Neural crest cell (in vitro differentiated cells): Measurements from ENCODE around the gene SPATA32. TPM values are rescaled to one million over a fixed set of nuclear protein-coding genes. Genes with fewer than 3 reads are reported as not detected.

Experiments used
- DNase-seq: peaks from one replicate; pipeline ENCODE4 v3.0.0; 2021; ENCODE audit warnings: low read depth, mixed read lengths, low spot score
- H3K27ac Mint-ChIP-seq: one replicate; pipeline ENCODE4 v1.8.0; 2021; ENCODE audit warnings: mild to moderate bottlenecking, mixed read lengths; ENCODE audit not compliant: unreplicated experiment
- H3K27me3 Mint-ChIP-seq: 2 replicates; pipeline ENCODE4 v1.8.0; 2021; ENCODE audit warnings: low read depth, mild to moderate bottlenecking, mixed read lengths
- H3K36me3 Mint-ChIP-seq: 2 replicates; pipeline ENCODE4 v1.8.0; 2021; ENCODE audit warnings: low read depth, mild to moderate bottlenecking, mixed read lengths
- H3K4me1 Mint-ChIP-seq: 2 replicates; pipeline ENCODE4 v1.8.0; 2021; ENCODE audit warnings: mixed read lengths
- H3K4me3 Mint-ChIP-seq: one replicate; pipeline ENCODE4 v1.8.0; 2021; ENCODE audit warnings: mild to moderate bottlenecking, mixed read lengths
- H3K9me3 Mint-ChIP-seq: 2 replicates; pipeline ENCODE4 v1.8.0; 2021; ENCODE audit warnings: mixed read lengths
- CTCF ChIP-seq: fragments of 200-600 bp; sonication (generic); conservative IDR thresholded peaks from 2 replicates; pipeline ENCODE4 v1.5.0; 2021; ENCODE audit warnings: antibody characterized with exemption, mild to moderate bottlenecking
- total RNA-seq: library from RNA; stranded (reverse); gene quantifications from 2 replicates; pipeline ENCODE4 v1.2.1, GENCODE V29; 2021

The SPATA32 gene
- total RNA-seq, 1 donor from 2014 or later: 0.23 TPM

- no peak for TF ChIP-seq CTCF
- no peaks in the 10 kb centered on the region for H3K36me3 Mint-ChIP-seq
- H3K27ac Mint-ChIP-seq: no peak overlapping the region
- H3K9me3 Mint-ChIP-seq: no peaks in the 10 kb centered on the region
- H3K4me3 Mint-ChIP-seq: no peak overlapping the region
- H3K27me3 Mint-ChIP-seq: peaks cover 33% of the 10 kb centered on the region
- no peak for DNase-seq
- H3K4me1 Mint-ChIP-seq: no peaks in the 10 kb centered on the region
Observed at GRCh38 chr17:45230787-45231480, 31.0 kb downstream of the SPATA32 start.

- Mint-ChIP-seq H3K4me3 (no peak overlapping the region), H3K36me3 (no peaks in the 10 kb centered on the region), H3K27me3 (peaks cover 31% of the 10 kb centered on the region), H3K9me3 (no peaks in the 10 kb centered on the region), H3K4me1 (no peaks in the 10 kb centered on the region), H3K27ac (no peak overlapping the region)
- no peak for TF ChIP-seq CTCF
- DNase-seq: no peak
Observed at GRCh38 chr17:45230410-45230786, 31.5 kb downstream of the SPATA32 start.

GRCh38 chr17:45229681-45230409 lies 32.0 kb downstream of the SPATA32 start:
- no peaks in the 10 kb centered on the region for H3K4me1 Mint-ChIP-seq
- no peaks in the 10 kb centered on the region for H3K9me3 Mint-ChIP-seq
- peaks cover 30% of the 10 kb centered on the region for H3K27me3 Mint-ChIP-seq
- no peak overlapping the region for H3K4me3 Mint-ChIP-seq
- no peak overlapping the region for H3K27ac Mint-ChIP-seq
- no peaks in the 10 kb centered on the region for H3K36me3 Mint-ChIP-seq
- DNase-seq: no peak
- TF ChIP-seq CTCF: no peak

- H3K27ac Mint-ChIP-seq: no peak overlapping the region
- H3K9me3 Mint-ChIP-seq: no peaks in the 10 kb centered on the region
- TF ChIP-seq CTCF: no peak
- no peak for DNase-seq
- H3K27me3 Mint-ChIP-seq: peaks cover 32% of the 10 kb centered on the region
- H3K4me3 Mint-ChIP-seq: no peak overlapping the region
- no peaks in the 10 kb centered on the region for H3K36me3 Mint-ChIP-seq
- H3K4me1 Mint-ChIP-seq: no peaks in the 10 kb centered on the region
Observed at GRCh38 chr17:45228763-45229539, 32.9 kb downstream of the SPATA32 start.

GRCh38 chr17:45227926-45228762 lies 33.8 kb downstream of the SPATA32 start:
- no peak for DNase-seq

More at GRCh38 chr17:45227926-45228762, 33.8 kb downstream of the SPATA32 start:
- no peak for TF ChIP-seq CTCF
- Mint-ChIP-seq H3K27me3 (peaks cover 36% of the 10 kb centered on the region), H3K9me3 (no peaks in the 10 kb centered on the region), H3K4me1 (no peaks in the 10 kb centered on the region), H3K4me3 (no peak overlapping the region), H3K27ac (no peak overlapping the region), H3K36me3 (no peaks in the 10 kb centered on the region)
